ENCODE results near the gene RBFOX2.

Gene RBFOX2

GRCh38 chr22:35838855-35839576, 189.6 kb downstream of the RBFOX2 start:
- peak overlapping the region; percentile 86 for H3K4me3 ChIP-seq (ENCODE audit: control insufficient read depth, low read depth, low read length)
- peak; percentile 67 for TF ChIP-seq CTCF (conservative IDR thresholded peaks at IDR 0.05; ENCODE audit: control insufficient read depth, insufficient read depth, low read depth, low read length)
- DNase-seq (ENCODE audit: low read depth), result peak; percentile 82

GRCh38 chr22:35837101-35837727, 191.4 kb downstream of the RBFOX2 start:
- no peak for DNase-seq (ENCODE audit: low read depth)
- TF ChIP-seq CTCF (conservative IDR thresholded peaks at IDR 0.05; ENCODE audit: control insufficient read depth, insufficient read depth, low read depth, low read length), result no peak
- H3K4me3 ChIP-seq (ENCODE audit: control insufficient read depth, low read depth, low read length), result peak overlapping the region; percentile 86

DNA sequence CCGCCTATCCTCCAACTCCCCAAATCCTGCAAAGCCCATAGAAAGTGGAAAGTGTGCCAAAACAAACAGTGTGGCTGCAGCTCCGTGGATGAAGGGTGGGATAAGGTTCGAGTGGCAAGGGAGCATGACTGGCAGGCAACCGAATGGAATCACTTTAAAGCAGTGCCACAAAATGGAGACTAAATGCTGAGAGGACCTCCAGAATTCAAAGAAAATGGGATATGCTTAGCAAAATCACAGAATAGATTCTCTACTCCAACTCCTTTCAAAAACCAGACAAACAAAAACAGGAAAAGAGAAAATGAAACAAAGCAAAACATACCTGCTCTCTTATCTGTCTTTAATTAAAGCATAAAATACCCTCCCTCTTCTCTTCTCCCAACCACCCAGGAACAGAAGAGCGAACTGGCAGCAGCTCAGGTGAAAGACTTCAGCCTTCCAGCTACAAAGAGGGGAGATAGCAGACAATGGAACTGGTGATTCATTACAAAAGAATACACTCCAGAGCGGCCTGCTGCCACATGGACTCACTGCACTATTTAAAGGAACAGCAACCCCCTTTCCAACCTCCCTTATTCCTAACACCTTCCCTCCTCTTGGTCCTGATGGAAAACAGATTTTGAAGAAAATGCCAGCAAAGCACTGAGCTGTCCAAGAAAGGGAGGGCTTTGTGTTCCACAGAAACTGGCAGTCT, 192.5 kb downstream of the RBFOX2 start:
- peak overlapping the region; percentile 86 for H3K4me3 ChIP-seq (ENCODE audit: control insufficient read depth, low read depth, low read length)
- no peak for TF ChIP-seq CTCF (conservative IDR thresholded peaks at IDR 0.05; ENCODE audit: control insufficient read depth, insufficient read depth, low read depth, low read length)
- peak; percentile 96 for DNase-seq (ENCODE audit: low read depth)

- peak overlapping the region; percentile 86 for H3K4me3 ChIP-seq (ENCODE audit: control insufficient read depth, low read depth, low read length)
- DNase-seq (ENCODE audit: low read depth), result peak; percentile 79
- TF ChIP-seq CTCF (conservative IDR thresholded peaks at IDR 0.05; ENCODE audit: control insufficient read depth, insufficient read depth, low read depth, low read length), result no peak
These were observed 193.2 kb downstream of the RBFOX2 start for GRCh38 chr22:35835267-35835997.

DNA sequence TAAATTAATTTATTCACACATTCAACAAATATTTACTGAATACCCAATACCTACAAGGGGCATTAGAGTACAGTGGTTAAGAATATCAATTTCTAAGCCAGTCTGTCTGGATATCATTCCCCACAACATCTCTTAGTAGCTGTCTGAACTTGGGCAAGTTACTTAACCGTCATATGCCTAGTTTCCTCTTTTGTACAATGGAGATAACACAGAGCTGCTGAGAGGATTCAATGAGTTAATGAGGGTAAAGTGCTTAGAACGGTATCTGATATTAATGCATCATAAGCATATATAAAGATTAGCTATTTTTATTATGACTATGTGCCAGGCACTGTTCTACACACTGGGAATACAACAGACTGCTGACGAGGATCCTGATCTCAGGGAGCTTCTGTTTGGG, 194.6 kb downstream of the RBFOX2 start:
- peak overlapping the region; percentile 86 for H3K4me3 ChIP-seq (ENCODE audit: control insufficient read depth, low read depth, low read length)
- no peak for DNase-seq (ENCODE audit: low read depth)
- no peak for TF ChIP-seq CTCF (conservative IDR thresholded peaks at IDR 0.05; ENCODE audit: control insufficient read depth, insufficient read depth, low read depth, low read length)

- no peak overlapping the region for H3K4me3 ChIP-seq (ENCODE audit: control insufficient read depth, low read depth, low read length)
- no peak for DNase-seq (ENCODE audit: low read depth)
- TF ChIP-seq CTCF (conservative IDR thresholded peaks at IDR 0.05; ENCODE audit: control insufficient read depth, insufficient read depth, low read depth, low read length), result no peak
These were observed 198.3 kb downstream of the RBFOX2 start for GRCh38 chr22:35830305-35830704.
